A673 (cell line): ENCODE measurements around the gene HARBI1. TPM values are rescaled to one million over a fixed set of nuclear protein-coding genes. Genes with fewer than 3 reads are reported as not detected.

Source experiments
- BruUV-seq: library from RNA; stranded (reverse); fragments of 400-500 nt; replicated peaks from 2 replicates; lab custom pipeline; 2021; lab: Mats Ljungman, UMichigan
- CTCF ChIA-PET: fragments of 300-600 bp; sonication (Branson Sonifier 250); formaldehyde crosslinking; loops from one replicate; lab custom pipeline; 2022; ENCODE audit warnings: antibody characterized with exemption; lab: Charles Lee
- POLR2A ChIA-PET: fragments of 300-600 bp; sonication (Branson Sonifier 250); formaldehyde crosslinking; loops from one replicate; lab custom pipeline; 2022; ENCODE audit warnings: antibody characterized with exemption; ENCODE audit not compliant: low non-redundant PET; lab: Charles Lee
- DNase-seq: peaks from one replicate; pipeline ENCODE4 v3.0.0-alpha.2; 2015; ENCODE audit warnings: low spot score
- H3K27ac ChIP-seq: fragments of 200-600 bp; sonication (generic); 2 replicates; pipeline ENCODE4 v1.5.1; 2016; ENCODE audit warnings: mixed run types, low read depth, mild to moderate bottlenecking, mixed read lengths, antibody characterized with exemption, low read length; ENCODE audit not compliant: poor library complexity, severe bottlenecking
- H3K27me3 ChIP-seq: fragments of 200-600 bp; sonication (generic); replicated peaks from 2 replicates; pipeline ENCODE4 v1.6.1; 2017; ENCODE audit warnings: mixed run types, low read depth, mild to moderate bottlenecking, mixed read lengths, antibody characterized with exemption, low read length; ENCODE audit not compliant: insufficient read depth, poor library complexity
- H3K36me3 ChIP-seq: fragments of 200-600 bp; sonication (generic); 2 replicates; pipeline ENCODE4 v1.6.1; 2016; ENCODE audit warnings: mixed run types, mild to moderate bottlenecking, mixed read lengths, antibody characterized with exemption, low read length; ENCODE audit not compliant: insufficient read depth, poor library complexity, severe bottlenecking
- H3K4me1 ChIP-seq: fragments of 200-600 bp; sonication (generic); 2 replicates; pipeline ENCODE4 v1.6.1; 2017; ENCODE audit warnings: mixed run types, mild to moderate bottlenecking, mixed read lengths, antibody characterized with exemption, low read length; ENCODE audit not compliant: insufficient read depth, poor library complexity, severe bottlenecking
- H3K4me3 ChIP-seq: fragments of 200-600 bp; sonication (generic); 2 replicates; pipeline ENCODE4 v1.5.1; 2016; ENCODE audit warnings: low read depth, mixed run types, mild to moderate bottlenecking, mixed read lengths, low read length; ENCODE audit not compliant: poor library complexity, severe bottlenecking
- H3K9me3 ChIP-seq: fragments of 200-600 bp; sonication (generic); 2 replicates; pipeline ENCODE4 v1.6.1; 2016; ENCODE audit warnings: mixed run types, low read depth, mild to moderate bottlenecking, mixed read lengths, antibody characterized with exemption, low read length; ENCODE audit not compliant: poor library complexity, severe bottlenecking
- EZH2 ChIP-seq: fragments of 200-600 bp; sonication (generic); IDR thresholded peaks from 2 replicates; pipeline ENCODE4 v1.6.1; 2017; ENCODE audit warnings: borderline replicate concordance, low read depth, mild to moderate bottlenecking, mixed read lengths, antibody characterized with exemption, low read length; ENCODE audit not compliant: poor library complexity, severe bottlenecking
- intact Hi-C: fragments of 100-400 bp; cut with micrococcal nuclease; formaldehyde crosslinking; loops from one replicate; pipeline ENCODE4 v1.10.0; 2022; ENCODE audit not compliant: unreplicated experiment
- total RNA-seq: library from RNA; stranded (reverse); gene quantifications from 2 replicates; pipeline ENCODE4 v1.2.3, GENCODE V29; 2021
- TF ChIP-seq, protein P1 (sequence below): fragments of 300-800, 200-600 bp; sonication (generic); conservative IDR thresholded peaks from 2 replicates; pipeline ENCODE4 v1.5.1; 2017; ENCODE audit warnings: low read depth, mild to moderate bottlenecking, antibody characterized with exemption, low read length, moderate library complexity, mixed read lengths

HARBI1 gene
- total RNA-seq, 1 experiment from 2014 or later: 11.6 TPM

DNA sequence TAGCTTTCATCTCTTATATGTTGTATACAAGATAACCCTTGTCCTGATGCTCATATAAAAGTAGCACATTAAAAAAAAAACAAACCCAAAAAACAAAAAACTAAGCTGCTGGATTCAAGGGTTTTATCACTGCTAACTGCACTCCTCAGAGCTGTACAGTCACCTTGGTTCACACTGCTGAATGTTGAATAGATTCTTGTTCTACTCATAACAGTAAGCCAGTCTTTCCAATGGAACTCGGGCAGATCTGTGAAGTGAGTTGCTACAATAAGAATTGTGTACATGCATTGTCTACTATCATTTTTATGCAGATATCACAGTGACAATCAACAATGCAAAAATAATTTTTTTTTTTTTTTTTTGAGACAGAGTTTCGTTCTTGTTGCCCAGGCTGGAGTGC lies 4.7 kb downstream of the HARBI1 start:
- ChIA-PET CTCF (no interaction called here), POLR2A (interaction anchor here (0.6 kb wide), 2 partner anchors 134 to 597 kb away, joined by 3 read pairs; no protein-coding TSS in a partner anchor)
- TF ChIP-seq EZH2: no peak
- TF ChIP-seq, protein P1, sequence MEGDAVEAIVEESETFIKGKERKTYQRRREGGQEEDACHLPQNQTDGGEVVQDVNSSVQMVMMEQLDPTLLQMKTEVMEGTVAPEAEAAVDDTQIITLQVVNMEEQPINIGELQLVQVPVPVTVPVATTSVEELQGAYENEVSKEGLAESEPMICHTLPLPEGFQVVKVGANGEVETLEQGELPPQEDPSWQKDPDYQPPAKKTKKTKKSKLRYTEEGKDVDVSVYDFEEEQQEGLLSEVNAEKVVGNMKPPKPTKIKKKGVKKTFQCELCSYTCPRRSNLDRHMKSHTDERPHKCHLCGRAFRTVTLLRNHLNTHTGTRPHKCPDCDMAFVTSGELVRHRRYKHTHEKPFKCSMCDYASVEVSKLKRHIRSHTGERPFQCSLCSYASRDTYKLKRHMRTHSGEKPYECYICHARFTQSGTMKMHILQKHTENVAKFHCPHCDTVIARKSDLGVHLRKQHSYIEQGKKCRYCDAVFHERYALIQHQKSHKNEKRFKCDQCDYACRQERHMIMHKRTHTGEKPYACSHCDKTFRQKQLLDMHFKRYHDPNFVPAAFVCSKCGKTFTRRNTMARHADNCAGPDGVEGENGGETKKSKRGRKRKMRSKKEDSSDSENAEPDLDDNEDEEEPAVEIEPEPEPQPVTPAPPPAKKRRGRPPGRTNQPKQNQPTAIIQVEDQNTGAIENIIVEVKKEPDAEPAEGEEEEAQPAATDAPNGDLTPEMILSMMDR: no peak
- Histone ChIP-seq H3K9me3 (no peaks in the 10 kb centered on the region), H3K36me3 (no peaks in the 10 kb centered on the region), H3K27ac (no peak overlapping the region), H3K4me1 (peaks cover 15% of the 10 kb centered on the region), H3K27me3 (no peaks in the 10 kb centered on the region), H3K4me3 (no peak overlapping the region)
- DNase-seq: no peak
- BruUV-seq: no TSS peak
- intact Hi-C loops: no loop called here

DNA sequence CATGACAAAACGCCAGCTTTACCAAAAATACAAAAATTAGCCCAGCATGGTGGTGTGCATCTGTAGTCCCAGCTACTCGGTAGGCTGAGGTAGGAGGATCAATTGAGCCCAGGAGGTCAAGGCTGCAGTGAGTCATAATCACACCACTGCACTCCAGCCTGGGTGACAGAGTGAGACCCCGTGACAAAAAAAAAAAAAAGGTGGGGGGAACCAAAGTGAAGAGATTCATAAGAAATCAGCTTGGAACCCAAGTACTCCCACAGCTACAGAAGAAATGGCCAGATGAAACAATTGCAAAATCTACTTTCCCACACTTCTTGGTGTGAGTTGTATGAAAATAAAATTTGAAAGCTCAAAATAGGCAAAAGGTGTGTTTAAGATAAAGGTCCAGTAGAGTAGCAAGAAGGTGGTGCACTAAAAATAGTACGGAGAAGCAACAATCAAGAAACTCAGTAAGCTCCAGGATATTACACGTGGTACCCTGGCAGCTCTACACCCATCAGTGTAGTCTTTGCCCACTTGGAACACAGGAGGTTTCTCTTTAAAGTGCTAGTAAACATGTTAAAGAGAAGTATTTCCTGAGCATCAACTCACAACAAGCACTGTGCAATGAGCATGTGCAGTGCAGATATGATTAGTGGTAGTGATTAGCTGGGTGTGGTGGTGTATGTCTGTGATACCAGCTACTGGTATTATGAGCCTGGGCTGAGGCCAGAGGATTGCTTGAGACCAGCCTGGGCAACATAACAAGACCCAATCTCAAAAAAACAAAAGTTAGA lies 5.3 kb downstream of the HARBI1 start:
- intact Hi-C loops: no loop called here
- Histone ChIP-seq H3K27me3 (no peaks in the 10 kb centered on the region), H3K27ac (no peak overlapping the region), H3K4me1 (peaks cover 21% of the 10 kb centered on the region), H3K9me3 (no peaks in the 10 kb centered on the region), H3K4me3 (no peak overlapping the region), H3K36me3 (no peaks in the 10 kb centered on the region)
- DNase-seq: no peak
- ChIA-PET CTCF (no interaction called here), POLR2A (interaction anchor here (0.6 kb wide), 3 partner anchors 71 to 150 kb away, joined by 3 to 5 read pairs (median 4); no protein-coding TSS in a partner anchor)
- TF ChIP-seq EZH2: no peak
- no TSS peak for BruUV-seq

DNA sequence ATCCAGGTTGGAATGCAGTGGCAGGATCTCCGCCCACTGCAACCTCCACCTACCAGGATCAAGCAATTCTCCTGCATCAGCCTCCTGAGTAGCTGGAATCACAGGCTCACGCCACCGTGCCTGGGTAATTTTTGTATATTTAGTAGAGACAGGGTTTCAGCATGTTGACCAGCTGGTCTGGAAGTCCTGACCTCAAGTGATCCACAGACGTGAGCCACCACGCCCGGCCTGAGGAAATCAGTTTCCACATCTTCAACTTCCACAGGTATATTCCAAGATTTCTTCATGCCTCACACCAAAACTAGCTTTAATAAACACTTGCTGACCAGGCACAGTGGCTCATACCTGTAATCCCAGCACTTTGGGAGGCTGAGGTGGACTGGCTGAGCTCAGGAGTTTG lies 7.6 kb downstream of the HARBI1 start:
- no TSS peak for BruUV-seq
- TF ChIP-seq EZH2: no peak
- TF ChIP-seq, protein P1: no peak
- no peaks in the 10 kb centered on the region for H3K9me3 ChIP-seq
- no peak for DNase-seq
- no peak overlapping the region for H3K4me3 ChIP-seq
- CTCF ChIA-PET: no interaction called here
- peaks cover 11% of the 10 kb centered on the region for H3K4me1 ChIP-seq
- POLR2A ChIA-PET: interaction anchor here (0.6 kb wide), 1 partner anchor 64 kb away, joined by 22 read pairs; no protein-coding TSS in a partner anchor
- H3K36me3 ChIP-seq: no peaks in the 10 kb centered on the region
- no peaks in the 10 kb centered on the region for H3K27me3 ChIP-seq
- no peak overlapping the region for H3K27ac ChIP-seq
- intact Hi-C loops: no loop called here
